ENCODE data around the gene ACVR1B.

DNA sequence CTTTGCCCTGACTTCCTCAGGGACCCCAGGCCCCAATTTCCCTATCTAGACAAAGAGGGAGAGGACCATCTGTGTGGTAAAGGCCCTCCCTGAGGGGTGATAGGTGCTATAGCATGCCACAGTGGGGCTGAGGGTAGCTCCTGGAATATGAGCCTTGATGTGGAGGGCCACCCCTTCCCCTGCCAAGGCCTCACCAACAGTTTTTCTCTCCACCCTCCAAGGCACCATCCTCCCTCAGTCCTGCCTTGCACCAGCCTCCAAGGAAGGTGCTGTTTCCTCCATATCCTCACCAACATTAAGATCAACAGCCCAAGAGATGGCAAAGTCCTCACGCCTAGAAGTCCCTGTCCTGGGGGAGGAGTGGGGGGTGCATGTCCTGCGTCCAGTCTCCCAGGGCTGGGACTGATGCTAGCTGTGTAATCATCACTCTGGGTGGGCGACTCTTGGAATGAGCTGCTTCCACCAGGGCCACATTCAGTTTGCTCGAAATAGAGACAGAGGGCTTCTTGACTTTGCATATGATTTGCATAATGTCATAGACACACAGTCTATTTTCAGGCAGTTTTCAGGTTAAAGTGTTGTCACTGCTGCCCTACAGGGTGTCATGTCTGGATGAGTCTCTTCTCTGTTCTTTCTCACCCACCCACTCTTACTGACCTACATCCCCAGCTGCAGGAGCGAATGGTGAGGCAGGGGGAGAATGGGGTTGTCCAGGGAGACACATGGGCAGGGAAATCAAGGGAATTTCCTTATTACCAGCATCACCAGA, 26.8 kb upstream of the ACVR1B start:
- TF ChIP-seq CTCF (conservative IDR thresholded peaks at IDR 0.05) (no peak), EZH2 (IDR thresholded peaks at IDR 0.05; ENCODE audit: low read depth) (no peak)

Measured in PC-9 (cell line).